Heart right ventricle (tissue), 16 donors: ENCODE data around the gene APC2. TPM values are rescaled to one million over a fixed set of nuclear protein-coding genes. Genes with fewer than 3 reads are reported as not detected.

Experiments used
- ATAC-seq, 8 donors: fragments of 200-7000 bp; cut with Tn5 transposase; one replicate each; pipeline ENCODE4 v1.9.1; 2020; ENCODE audit warnings: mild to moderate bottlenecking in 8 of 8, moderate library complexity in 8 of 8, moderate number of reproducible peaks in 1 of 8
- DNase-seq, 2 donors: peaks; one replicate each; pipeline ENCODE4 v3.0.0-alpha.2; 2020
- H3K27ac ChIP-seq, 10 donors: fragments of 200-600 bp; sonication (generic) in 2 of 10; one replicate each; pipeline versions ENCODE4 v1.5.0 to v1.8.0; 2020 to 2022; ENCODE audit warnings: mild to moderate bottlenecking in 3 of 10
- H3K27me3 ChIP-seq, 7 donors: fragments of 200-600 bp; one replicate each; pipeline ENCODE4 v1.8.0; 2021 to 2022; ENCODE audit warnings: mild to moderate bottlenecking in 2 of 7
- H3K36me3 ChIP-seq, 9 donors: fragments of 200-600 bp; sonication (generic) in 1 of 9; one replicate each; pipeline versions ENCODE4 v1.5.0 to v1.8.0; 2020 to 2022; ENCODE audit warnings: mild to moderate bottlenecking in 2 of 9
- H3K4me1 ChIP-seq, 9 donors: fragments of 200-600 bp; sonication (generic) in 1 of 9; one replicate each; pipeline versions ENCODE4 v1.5.0 to v1.8.0; 2020 to 2022; ENCODE audit warnings: mild to moderate bottlenecking in 4 of 9
- H3K4me3 ChIP-seq, 10 donors: fragments of 200-600 bp; sonication (generic) in 2 of 10; one replicate each; pipeline versions ENCODE4 v1.5.0 to v1.8.0; 2020 to 2022; ENCODE audit warnings: mild to moderate bottlenecking in 7 of 10, moderate library complexity in 2 of 10
- H3K9me3 ChIP-seq, 11 donors: fragments of 200-600 bp in 10 of 11; sonication (generic) in 2 of 11; one replicate each; pipeline versions ENCODE4 v1.5.0 to v1.8.0; 2013 to 2022; ENCODE audit warnings: mild to moderate bottlenecking in 2 of 11, control low read depth in 1 of 11, moderate library complexity in 1 of 11
- CTCF ChIP-seq, 9 donors: fragments of 200-600 bp; sonication (generic) in 2 of 9; IDR thresholded peaks; one replicate each; pipeline versions ENCODE4 v1.5.0 to v1.8.0; 2021 to 2022; ENCODE audit warnings: antibody characterized with exemption in 9 of 9, mild to moderate bottlenecking in 5 of 9, moderate library complexity in 1 of 9
- WGBS, 2 donors: extraction: QIAGEN DNeasy Blood & Tissue Kit; methylation state at CpG; one replicate each; pipeline ENCODE4 v1.1.7; 2013; ENCODE audit warnings: inconsistent platforms in 1 of 2; 5-methylcytosine and 5-hydroxymethylcytosine counted together
- intact Hi-C, 10 donors: fragments of 100-400 bp; cut with DNase I; formaldehyde crosslinking; loops; one replicate each; pipeline versions ENCODE4 v1.11.1 to v1.14.2; 2022
- polyA plus RNA-seq, 2 donors: library from polyadenylated mRNA; stranded (reverse); fragments of 200-250 nt; gene quantifications; one replicate each; pipeline ENCODE4 v1.2.3, GENCODE V29; 2013
- total RNA-seq, 10 donors: library from RNA; stranded (reverse); fragmentation: NEBNext Ultra II Directional in 3 of 10; extraction: Animal tissue kit (Norgen Biotek cat#: 25700) in 3 of 10; gene quantifications; one replicate each; pipeline versions ENCODE4 v1.2.1 to v1.2.4, GENCODE V29; 2021 to 2023
- donor health status: Arrhythmogenic right ventricular cardiomyopathy.
- donor health status: ischemic (EF 13 %, LVEDD 7.1; RV severe dilation, severe dysfunction).
- donor health status: healthy with polysubstance abuse.
- donor health status: DM: no; HTN: yes; CAD: no.
- donor health status: DM: no; HTN: no; CAD: no.
- donor health status: ischemic (EF 25% LVEDD 6.9; RV normal size, moderate dysfunction).
- donor health status: ischemic (EF 25% LVEDD 5.7; RV mildly dilated, moderate dysfunction).
- donor health status: healthy.
- donor health status: DM: yes; HTN: yes; CAD: no.
- donor health status: Ischemic cardiomyopathy.
- donor health status: ischemic (EF 35%, LVEDD 5.7; RV mildly dilated, moderate dysfunction).
- donor health status: nonischemic (EF 11% LVEDD 7.7; RV severe dilation, severe dysfunction).
- donor health status: DM: yes; HTN: yes; CAD: no.
- donor health status: PGD.
- donor health status: ischemic (EF 29% LVEDD 5.4; RV normal size, mild dysfunction).
- donor health status: nonischemic (EF 23%, LVEDD 6.1; RV moderate dilation, normal function).

APC2 gene
- total and polyA plus RNA-seq, 12 donors: 0.02 to 0.23 (median 0.09) TPM; not detected in 1

- intact Hi-C loops: no loop called here
- TF ChIP-seq CTCF (IDR thresholded peaks at IDR 0.05): no peak
- peak in 7 of 8 donors; percentile 19 to 59 (median 31) for ATAC-seq
These were observed 5.6 kb downstream of the APC2 start for GRCh38 chr19:1455336-1456120.

GRCh38 chr19:1456121-1456900 is 6.4 kb downstream of the APC2 start:
- 25 to 40% methylated on average over 41 to 43 of the region's 43 CpGs for WGBS, 2 donors
- peaks cover 42 to 80% (median 65%) of the 10 kb centered on the region in 7 donors for H3K27me3 ChIP-seq

More at GRCh38 chr19:1455336-1456120, 5.6 kb downstream of the APC2 start:
- Histone ChIP-seq H3K27ac (no peak overlapping the region), H3K36me3 (peaks cover 0 to 9% (median 0%) of the 10 kb centered on the region in 9 donors), H3K4me3 (no peak overlapping the region), H3K27me3 (peaks cover 46 to 88% (median 73%) of the 10 kb centered on the region in 7 donors), H3K9me3 (no peaks in the 10 kb centered on the region), H3K4me1 (peaks cover 7 to 42% (median 37%) of the 10 kb centered on the region in 9 donors)
- no peak for DNase-seq
- 5% methylated on average over 42 of the region's 42 CpGs for WGBS, 2 donors

GRCh38 chr19:1457031-1457739 is 7.3 kb downstream of the APC2 start:
- intact Hi-C loops: no loop called here

More at GRCh38 chr19:1456121-1456900, 6.4 kb downstream of the APC2 start:
- Histone ChIP-seq H3K4me1 (peaks cover 7 to 42% (median 37%) of the 10 kb centered on the region in 9 donors), H3K9me3 (no peaks in the 10 kb centered on the region), H3K27ac (no peak overlapping the region), H3K36me3 (peaks cover 0 to 17% (median 0%) of the 10 kb centered on the region in 9 donors), H3K4me3 (no peak overlapping the region)
- peak in 1 of 2 donors; percentile 15 for DNase-seq
- TF ChIP-seq CTCF (IDR thresholded peaks at IDR 0.05): no peak
- intact Hi-C loops: no loop called here
- ATAC-seq: peak in 2 of 8 donors; percentile 3 to 5

More at GRCh38 chr19:1457031-1457739, 7.3 kb downstream of the APC2 start:
- WGBS, 2 donors: 11 to 13% methylated on average over 47 to 48 of the region's 48 CpGs
- ATAC-seq (no peak), DNase-seq (peak in 1 of 2 donors; percentile 10)
- H3K27me3 ChIP-seq: peaks cover 35 to 71% (median 56%) of the 10 kb centered on the region in 7 donors
- H3K4me3 ChIP-seq: no peak overlapping the region
- H3K36me3 ChIP-seq: peaks cover 0 to 18% (median 0%) of the 10 kb centered on the region in 9 donors
- no peaks in the 10 kb centered on the region for H3K9me3 ChIP-seq
- H3K4me1 ChIP-seq: peaks cover 7 to 42% (median 37%) of the 10 kb centered on the region in 9 donors
- no peak overlapping the region for H3K27ac ChIP-seq
- TF ChIP-seq CTCF (IDR thresholded peaks at IDR 0.05): no peak
